ENCODE measurements around the gene ELOVL4. TPM values are rescaled to one million over a fixed set of nuclear protein-coding genes. Genes with fewer than 3 reads are reported as not detected.

Gene ELOVL4
- total and polyA plus RNA-seq, 2 donors from 2014 or later, result 0.38 to 2.1 TPM

- H3K27ac ChIP-seq (ENCODE audit: low read depth in 2 of 2, low read length in 2 of 2), result no peak overlapping the region
- H3K27me3 ChIP-seq (ENCODE audit: control insufficient read depth, insufficient read depth, low read length), result no peaks in the 10 kb centered on the region
- no peak overlapping the region for H3K9ac ChIP-seq (ENCODE audit: low read length in 3 of 3)
- intact Hi-C loops (cut with DNase I), result no loop called here
- no peak overlapping the region for H3K4me3 ChIP-seq (ENCODE audit: low read length in 3 of 3)
- no peaks in the 10 kb centered on the region for H3K36me3 ChIP-seq (ENCODE audit: control insufficient read depth in 2 of 3, insufficient read depth in 3 of 3, low read length in 3 of 3)
- no peaks in the 10 kb centered on the region for H3K4me1 ChIP-seq (ENCODE audit: control insufficient read depth in 2 of 3, insufficient read depth in 2 of 3, low read depth in 1 of 3, low read length in 3 of 3)
- no peaks in the 10 kb centered on the region for H3K9me3 ChIP-seq (ENCODE audit: control insufficient read depth in 2 of 3, insufficient read depth in 1 of 3, low read length in 3 of 3)
- FAIRE-seq (no peak), DNase-seq (no peak)
- TF ChIP-seq CTCF (IDR thresholded peaks at IDR 0.05; ENCODE audit: borderline replicate concordance, extremely low read depth, insufficient read depth), result no peak
Measured at GRCh38 chr6:79927758-79928157, 19.6 kb downstream of the ELOVL4 start.

GRCh38 chr6:79923270-79923669 is 24.1 kb downstream of the ELOVL4 start:
- no peak overlapping the region for H3K4me3 ChIP-seq (ENCODE audit: low read length in 3 of 3)
- H3K9me3 ChIP-seq (ENCODE audit: control insufficient read depth in 2 of 3, insufficient read depth in 1 of 3, low read length in 3 of 3), result no peaks in the 10 kb centered on the region
- intact Hi-C loops (cut with DNase I), result no loop called here
- DNase-seq (no peak), FAIRE-seq (no peak)
- no peak overlapping the region for H3K27ac ChIP-seq (ENCODE audit: low read depth in 2 of 2, low read length in 2 of 2)
- H3K27me3 ChIP-seq (ENCODE audit: control insufficient read depth, insufficient read depth, low read length), result no peaks in the 10 kb centered on the region
- no peaks in the 10 kb centered on the region for H3K4me1 ChIP-seq (ENCODE audit: control insufficient read depth in 2 of 3, insufficient read depth in 2 of 3, low read depth in 1 of 3, low read length in 3 of 3)
- no peak for TF ChIP-seq CTCF (IDR thresholded peaks at IDR 0.05; ENCODE audit: borderline replicate concordance, extremely low read depth, insufficient read depth)
- H3K9ac ChIP-seq (ENCODE audit: low read length in 3 of 3), result no peak overlapping the region
- H3K36me3 ChIP-seq (ENCODE audit: control insufficient read depth in 2 of 3, insufficient read depth in 3 of 3, low read length in 3 of 3), result no peaks in the 10 kb centered on the region

- Histone ChIP-seq H3K27me3 (ENCODE audit: control insufficient read depth, insufficient read depth, low read length) (no peaks in the 10 kb centered on the region), H3K36me3 (ENCODE audit: control insufficient read depth in 2 of 3, insufficient read depth in 3 of 3, low read length in 3 of 3) (no peaks in the 10 kb centered on the region), H3K9ac (ENCODE audit: low read length in 3 of 3) (no peak overlapping the region), H3K4me3 (ENCODE audit: low read length in 3 of 3) (no peak overlapping the region), H3K9me3 (ENCODE audit: control insufficient read depth in 2 of 3, insufficient read depth in 1 of 3, low read length in 3 of 3) (no peaks in the 10 kb centered on the region), H3K27ac (ENCODE audit: low read depth in 2 of 2, low read length in 2 of 2) (no peak overlapping the region), H3K4me1 (ENCODE audit: control insufficient read depth in 2 of 3, insufficient read depth in 2 of 3, low read depth in 1 of 3, low read length in 3 of 3) (no peaks in the 10 kb centered on the region)
- no peak for TF ChIP-seq CTCF (IDR thresholded peaks at IDR 0.05; ENCODE audit: borderline replicate concordance, extremely low read depth, insufficient read depth)
- FAIRE-seq (no peak), DNase-seq (no peak)
- intact Hi-C loops (cut with DNase I), result no loop called here
Measured at GRCh38 chr6:79922018-79922417, 25.3 kb downstream of the ELOVL4 start.

GRCh38 chr6:79913369-79913768 is 34.0 kb downstream of the ELOVL4 start:
- no peak overlapping the region for H3K27ac ChIP-seq (ENCODE audit: low read depth in 2 of 2, low read length in 2 of 2)
- no peaks in the 10 kb centered on the region for H3K27me3 ChIP-seq (ENCODE audit: control insufficient read depth, insufficient read depth, low read length)
- no peaks in the 10 kb centered on the region for H3K36me3 ChIP-seq (ENCODE audit: control insufficient read depth in 2 of 3, insufficient read depth in 3 of 3, low read length in 3 of 3)
- intact Hi-C loops (cut with DNase I), result no loop called here
- DNase-seq (no peak), FAIRE-seq (no peak)
- TF ChIP-seq CTCF (IDR thresholded peaks at IDR 0.05; ENCODE audit: borderline replicate concordance, extremely low read depth, insufficient read depth), result no peak
- no peaks in the 10 kb centered on the region for H3K9me3 ChIP-seq (ENCODE audit: control insufficient read depth in 2 of 3, insufficient read depth in 1 of 3, low read length in 3 of 3)
- no peak overlapping the region for H3K9ac ChIP-seq (ENCODE audit: low read length in 3 of 3)
- no peaks in the 10 kb centered on the region for H3K4me1 ChIP-seq (ENCODE audit: control insufficient read depth in 2 of 3, insufficient read depth in 2 of 3, low read depth in 1 of 3, low read length in 3 of 3)
- no peak overlapping the region for H3K4me3 ChIP-seq (ENCODE audit: low read length in 3 of 3)

Measured in kidney (tissue), 14 donors.